IMR-90 (cell line): Measurements from ENCODE around the gene MAGEA6. TPM values are rescaled to one million over a fixed set of nuclear protein-coding genes. Genes with fewer than 3 reads are reported as not detected.

Source experiments
- ATAC-seq: fragments of 200-7000 bp; cut with Tn5 transposase; 2 replicates; pipeline ENCODE4 v1.9.1; 2020; ENCODE audit warnings: low read depth, mild to moderate bottlenecking, moderate library complexity
- BruUV-seq: library from RNA; stranded (reverse); fragments of 400-500 nt; replicated peaks from 2 replicates; lab custom pipeline; 2021; lab: Mats Ljungman, UMichigan
- CTCF ChIA-PET: fragments of 300-600 bp; formaldehyde crosslinking; extraction: SDS; loops from one replicate; lab custom pipeline; 2021; ENCODE audit warnings: antibody characterized with exemption; lab: Yijun Ruan, JAX
- POLR2A ChIA-PET: fragments of 300-600 bp; sonication (Branson Sonifier 250); formaldehyde crosslinking; loops from one replicate; lab custom pipeline; 2022; ENCODE audit warnings: antibody characterized with exemption; ENCODE audit not compliant: unreplicated experiment; lab: Charles Lee
- DNase-seq: peaks from one replicate; pipeline ENCODE4 v3.0.0; 2013
- H2AFZ ChIP-seq: replicated peaks from 2 replicates; pipeline ENCODE3; 2013; ENCODE audit warnings: low read length, mild to moderate bottlenecking; ENCODE audit not compliant: poor library complexity
- H2AK5ac ChIP-seq: 2 replicates; pipeline ENCODE4 v1.6.1; 2013; ENCODE audit warnings: low read depth, low read length, inconsistent platforms
- H2AK9ac ChIP-seq: replicated peaks from 2 replicates; pipeline ENCODE3; 2013; ENCODE audit warnings: mild to moderate bottlenecking, low read depth, low read length, moderate library complexity; ENCODE audit not compliant: poor library complexity
- H2BK120ac ChIP-seq: 2 replicates; pipeline ENCODE4 v1.6.1; 2013; ENCODE audit warnings: low read depth, low read length, inconsistent platforms
- H2BK15ac ChIP-seq: 3 replicates; pipeline ENCODE4 v1.6.1; 2013; ENCODE audit warnings: low read depth, low read length, inconsistent platforms
- H2BK20ac ChIP-seq: 2 replicates; pipeline ENCODE4 v1.6.1; 2013; ENCODE audit warnings: low read depth, mild to moderate bottlenecking, inconsistent platforms, low read length, moderate library complexity
- H2BK5ac ChIP-seq: 2 replicates; pipeline ENCODE4 v1.6.1; 2013; ENCODE audit warnings: mild to moderate bottlenecking, low read depth, low read length, inconsistent platforms; ENCODE audit not compliant: poor library complexity, severe bottlenecking
- H3K14ac ChIP-seq: replicated peaks from 2 replicates; pipeline ENCODE4 v1.6.1; 2013; ENCODE audit warnings: low read depth, low read length, inconsistent platforms
- H3K18ac ChIP-seq: 2 replicates; pipeline ENCODE4 v1.6.1; 2013; ENCODE audit warnings: low read depth, low read length, control low read depth
- H3K23ac ChIP-seq: 2 replicates; pipeline ENCODE4 v1.6.1; 2013; ENCODE audit warnings: low read depth, low read length, inconsistent platforms
- H3K27ac ChIP-seq: 2 replicates; pipeline ENCODE4 v1.5.1; 2013; ENCODE audit warnings: mild to moderate bottlenecking, control low read depth, low read length; ENCODE audit not compliant: insufficient read depth
- H3K27me3 ChIP-seq: 2 replicates; pipeline ENCODE4 v1.6.1; 2013; ENCODE audit warnings: low read length; ENCODE audit not compliant: control insufficient read depth, insufficient read depth
- H3K36me3 ChIP-seq: 2 replicates; pipeline ENCODE4 v1.6.1; 2013; ENCODE audit warnings: low read length, mixed read lengths; ENCODE audit not compliant: control insufficient read depth, insufficient read depth
- H3K4ac ChIP-seq: 2 replicates; pipeline ENCODE4 v1.6.1; 2013; ENCODE audit warnings: low read depth, low read length, inconsistent platforms
- H3K4me1 ChIP-seq: 2 replicates; pipeline ENCODE4 v1.6.1; 2013; ENCODE audit warnings: low read length, mixed read lengths; ENCODE audit not compliant: control insufficient read depth, insufficient read depth
- H3K4me2 ChIP-seq: 2 replicates; pipeline ENCODE4 v1.6.1; 2013; ENCODE audit warnings: low read depth, mild to moderate bottlenecking, control low read depth, low read length, moderate library complexity
- H3K4me3 ChIP-seq: 2 replicates; pipeline ENCODE4 v1.5.1; 2013; ENCODE audit warnings: low read depth, mild to moderate bottlenecking, control low read depth, low read length, moderate library complexity; ENCODE audit not compliant: insufficient read depth
- H3K56ac ChIP-seq: 2 replicates; pipeline ENCODE4 v1.6.1; 2013; ENCODE audit warnings: low read length, inconsistent platforms; ENCODE audit not compliant: insufficient read depth; ENCODE audit errors: extremely low read depth
- H3K79me1 ChIP-seq, 2 experiments: 2 replicates each; pipeline ENCODE4 v1.6.1; 2013; ENCODE audit warnings: low read length in 2 of 2, inconsistent platforms in 1 of 2, low read depth in 1 of 2
- H3K9ac ChIP-seq: 2 replicates; pipeline ENCODE4 v1.6.1; 2013; ENCODE audit warnings: low read depth, low read length, control low read depth
- H3K9me1 ChIP-seq: 2 replicates; pipeline ENCODE4 v1.6.1; 2013; ENCODE audit warnings: low read length, inconsistent platforms; ENCODE audit not compliant: insufficient read depth
- H3K9me3 ChIP-seq: 2 replicates; pipeline ENCODE4 v1.6.1; 2013; ENCODE audit warnings: low read length; ENCODE audit not compliant: control insufficient read depth, insufficient read depth
- H4K20me1 ChIP-seq: 2 replicates; pipeline ENCODE4 v1.6.1; 2013; ENCODE audit warnings: low read length, inconsistent platforms; ENCODE audit not compliant: insufficient read depth
- H4K5ac ChIP-seq: 2 replicates; pipeline ENCODE4 v1.6.1; 2013; ENCODE audit warnings: mild to moderate bottlenecking, low read depth, low read length, control low read depth
- H4K8ac ChIP-seq, 2 experiments: 2 replicates each; pipeline ENCODE4 v1.6.1; 2013; ENCODE audit warnings: low read depth in 2 of 2, low read length in 2 of 2, control low read depth in 1 of 2, inconsistent platforms in 1 of 2
- H4K91ac ChIP-seq: 2 replicates; pipeline ENCODE4 v1.6.1; 2013; ENCODE audit warnings: low read depth, low read length, inconsistent platforms; ENCODE audit not compliant: insufficient read depth
- CEBPB ChIP-seq: IDR thresholded peaks from 2 replicates; pipeline ENCODE4 v1.6.1; 2012; ENCODE audit warnings: low read depth, low read length, improper control_type of control experiment
- CHD1 ChIP-seq: IDR thresholded peaks from 2 replicates; pipeline ENCODE4 v1.6.1; 2012; ENCODE audit warnings: low read depth, low read length, improper control_type of control experiment
- MAFK ChIP-seq: IDR thresholded peaks from 2 replicates; pipeline ENCODE4 v1.6.1; 2012; ENCODE audit warnings: low read depth, low read length, improper control_type of control experiment
- MXI1 ChIP-seq: IDR thresholded peaks from 2 replicates; pipeline ENCODE4 v1.6.1; 2012; ENCODE audit warnings: low read depth, mild to moderate bottlenecking, low read length, moderate library complexity, borderline replicate concordance
- NFE2L2 ChIP-seq: fragments of 150-350 bp; IDR thresholded peaks from 2 replicates; pipeline ENCODE4 v1.6.1; 2016; ENCODE audit warnings: low read depth, mild to moderate bottlenecking, low read length
- POLR2A ChIP-seq: IDR thresholded peaks from 2 replicates; pipeline ENCODE4 v1.6.1; 2012; ENCODE audit warnings: mild to moderate bottlenecking, low read depth, low read length
- RCOR1 ChIP-seq: IDR thresholded peaks from 2 replicates; pipeline ENCODE4 v1.6.1; 2012; ENCODE audit warnings: mild to moderate bottlenecking, low read length, improper control_type of control experiment; ENCODE audit not compliant: insufficient replicate concordance
- RFX5 ChIP-seq: IDR thresholded peaks from 2 replicates; pipeline ENCODE4 v1.8.0; 2012; ENCODE audit warnings: low read depth, mild to moderate bottlenecking, low read length, moderate library complexity
- whole genome bisulfite sequencing, 2 experiments: methylation state at CpG; one replicate each; pipeline versions ENCODE4 v1.1.5 to v1.1.7; 2013; ENCODE audit warnings: missing lambda C conversion rate in 2 of 2; ENCODE audit not compliant: insufficient read length in 1 of 2; ENCODE audit errors: extremely low coverage in 2 of 2; 5-methylcytosine and 5-hydroxymethylcytosine counted together
- dilution Hi-C: fragments of 300-500 bp; cut with HindIII; formaldehyde crosslinking; loops from one replicate; pipeline ENCODE4 v1.14.3; 2018; ENCODE audit warnings: low sequenced_read_pairs; ENCODE audit not compliant: unreplicated experiment
- in situ Hi-C: fragments of 300-500 bp; cut with MboI; formaldehyde crosslinking; loops from 3 replicates; pipeline ENCODE4 v1.14.3; 2019; ENCODE audit warnings: low sequenced_read_pairs, inconsistent platforms, mixed read lengths
- intact Hi-C: fragments of 100-400 bp; cut with micrococcal nuclease; formaldehyde crosslinking; loops from 2 replicates; pipeline ENCODE4 v1.10.0; 2022
- polyA plus RNA-seq, 3 experiments: library from polyadenylated mRNA; depleted of rRNA; stranded (reverse); fragments of >200 nt; gene quantifications; 2 replicates each; pipeline ENCODE4 v1.2.3, GENCODE V29; 2012; ENCODE audit warnings: low replicate concordance in 1 of 3
- total RNA-seq: library from RNA; depleted of rRNA; stranded (reverse); fragments of >200 nt; gene quantifications from 2 replicates; pipeline ENCODE4 v1.2.3, GENCODE V29; 2012
- TF ChIP-seq, protein P1 (sequence below): fragments of 150-350 bp; IDR thresholded peaks from 2 replicates; pipeline ENCODE4 v1.6.1; 2017; ENCODE audit warnings: mild to moderate bottlenecking, antibody characterized with exemption, low read length, low read depth

Gene MAGEA6
- total and polyA plus RNA-seq, 2 of the 4 experiments (the other 2 are of a cell fraction), result not detected

DNA sequence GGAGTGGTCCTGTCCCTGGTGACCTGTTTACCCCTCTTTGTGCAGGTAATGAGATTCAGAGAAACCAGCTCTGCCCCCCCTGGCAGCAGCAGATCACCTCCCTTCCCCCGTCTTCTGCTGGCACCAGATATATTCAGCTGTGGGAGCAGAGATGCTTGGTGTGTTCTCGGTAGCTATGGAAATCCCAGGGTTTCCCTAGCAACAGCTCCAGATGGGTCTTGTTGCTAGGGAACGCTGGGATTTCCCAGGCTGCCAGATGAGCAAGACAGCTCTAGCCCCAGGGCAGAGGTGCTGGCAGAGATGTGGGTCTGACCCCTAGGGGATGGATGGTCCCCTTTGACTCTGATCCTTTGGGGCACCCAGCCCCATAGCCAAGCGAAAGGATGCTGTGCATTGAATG lies 40.9 kb upstream of the MAGEA6 start:
- 60% methylated on average over 1 of the region's 4 CpGs; no CpG with 5 or more reads in 1 of the 2 experiments for WGBS, 2 experiments
- dilution Hi-C loops, result no loop called here
- Histone ChIP-seq H2AK9ac (no peak overlapping the region), H4K8ac (no peak overlapping the region), H3K56ac (no peak overlapping the region), H2BK120ac (no peak overlapping the region), H2AK5ac (no peak overlapping the region), H3K27me3 (no peaks in the 10 kb centered on the region; the same call in 1 of the 2 replicates), H3K4ac (no peak overlapping the region), H3K23ac (no peak overlapping the region), H2BK5ac (no peak overlapping the region), H3K9ac (no peak overlapping the region), H3K27ac (no peak overlapping the region), H4K91ac (no peak overlapping the region), H4K20me1 (no peaks in the 10 kb centered on the region), H3K4me1 (no peaks in the 10 kb centered on the region), H3K36me3 (no peaks in the 10 kb centered on the region), H3K14ac (no peak overlapping the region), H3K9me1 (no peaks in the 10 kb centered on the region), H3K4me3 (no peak overlapping the region), H2BK20ac (no peak overlapping the region), H3K18ac (no peak overlapping the region), H3K9me3 (no peaks in the 10 kb centered on the region), H4K5ac (no peak overlapping the region), H3K79me1 (no peaks in the 10 kb centered on the region), H3K4me2 (no peak overlapping the region), H2BK15ac (no peak overlapping the region), H2AFZ (no peak overlapping the region)
- in situ Hi-C loops, result loop anchor here (25.0 kb wide), 1 partner anchor 1648 kb away; no protein-coding TSS in a partner anchor
- DNase-seq, result no peak
- BruUV-seq, result no TSS peak
- TF ChIP-seq CHD1 (no peak), MXI1 (no peak), POLR2A (no peak), RCOR1 (no peak), MAFK (no peak), RFX5 (no peak), NFE2L2 (no peak), CEBPB (no peak)
- TF ChIP-seq, protein P1, sequence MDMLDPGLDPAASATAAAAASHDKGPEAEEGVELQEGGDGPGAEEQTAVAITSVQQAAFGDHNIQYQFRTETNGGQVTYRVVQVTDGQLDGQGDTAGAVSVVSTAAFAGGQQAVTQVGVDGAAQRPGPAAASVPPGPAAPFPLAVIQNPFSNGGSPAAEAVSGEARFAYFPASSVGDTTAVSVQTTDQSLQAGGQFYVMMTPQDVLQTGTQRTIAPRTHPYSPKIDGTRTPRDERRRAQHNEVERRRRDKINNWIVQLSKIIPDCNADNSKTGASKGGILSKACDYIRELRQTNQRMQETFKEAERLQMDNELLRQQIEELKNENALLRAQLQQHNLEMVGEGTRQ, result no peak
- intact Hi-C loops, result no loop called here
- ATAC-seq, result no peak
- CTCF ChIA-PET, result no interaction called here
- POLR2A ChIA-PET, result no interaction called here
